HG03442 (cell line): Measurements from ENCODE around the gene SLCO4C1.
"Not testable (repeated sequence)": the region's sequence is repeated elsewhere in the genome, so short reads cannot be mapped to it uniquely, and the experiment has no call there.

Experiments used
- ATAC-seq: cut with Tn5 transposase; IDR thresholded peaks from one replicate; pipeline ENCODE4 v1.9.1; 2021; ENCODE audit warnings: mild to moderate bottlenecking, moderate library complexity; ENCODE audit not compliant: unreplicated experiment

Gene SLCO4C1, protein sequence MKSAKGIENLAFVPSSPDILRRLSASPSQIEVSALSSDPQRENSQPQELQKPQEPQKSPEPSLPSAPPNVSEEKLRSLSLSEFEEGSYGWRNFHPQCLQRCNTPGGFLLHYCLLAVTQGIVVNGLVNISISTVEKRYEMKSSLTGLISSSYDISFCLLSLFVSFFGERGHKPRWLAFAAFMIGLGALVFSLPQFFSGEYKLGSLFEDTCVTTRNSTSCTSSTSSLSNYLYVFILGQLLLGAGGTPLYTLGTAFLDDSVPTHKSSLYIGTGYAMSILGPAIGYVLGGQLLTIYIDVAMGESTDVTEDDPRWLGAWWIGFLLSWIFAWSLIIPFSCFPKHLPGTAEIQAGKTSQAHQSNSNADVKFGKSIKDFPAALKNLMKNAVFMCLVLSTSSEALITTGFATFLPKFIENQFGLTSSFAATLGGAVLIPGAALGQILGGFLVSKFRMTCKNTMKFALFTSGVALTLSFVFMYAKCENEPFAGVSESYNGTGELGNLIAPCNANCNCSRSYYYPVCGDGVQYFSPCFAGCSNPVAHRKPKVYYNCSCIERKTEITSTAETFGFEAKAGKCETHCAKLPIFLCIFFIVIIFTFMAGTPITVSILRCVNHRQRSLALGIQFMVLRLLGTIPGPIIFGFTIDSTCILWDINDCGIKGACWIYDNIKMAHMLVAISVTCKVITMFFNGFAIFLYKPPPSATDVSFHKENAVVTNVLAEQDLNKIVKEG

DNA sequence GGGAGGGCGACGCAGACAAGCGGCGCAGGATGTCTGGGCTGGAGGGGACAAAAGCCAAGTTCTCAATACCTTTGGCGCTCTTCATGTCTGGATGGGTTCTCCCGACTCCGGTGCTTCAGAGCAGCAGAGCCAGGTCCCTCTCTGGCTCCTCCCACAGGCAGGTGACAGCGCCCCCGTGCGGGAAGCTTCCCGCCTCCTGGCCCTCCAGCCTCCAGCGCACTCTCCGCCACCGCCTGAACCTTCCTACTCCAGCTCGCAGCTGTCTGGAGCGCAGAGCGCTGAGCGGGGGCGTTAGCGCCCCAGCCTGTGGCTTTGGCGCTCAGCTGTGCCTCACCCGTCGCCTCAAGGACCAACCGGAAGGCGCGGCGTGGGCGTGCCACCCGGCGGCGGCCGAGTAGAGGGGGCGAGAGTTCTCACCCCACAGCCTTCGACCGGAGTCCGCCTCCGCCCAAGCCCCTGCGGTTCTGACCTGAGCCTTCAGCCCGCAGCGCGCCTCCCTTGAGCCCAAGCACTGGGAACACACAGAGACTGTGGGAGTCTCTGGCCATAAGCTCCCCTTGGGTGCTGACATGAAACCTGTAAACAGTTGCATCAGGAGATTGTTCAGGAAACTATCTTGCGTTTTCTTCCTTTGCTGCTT is at the start of gene SLCO4C1:
TSS of gene SLCO4C1 (minus strand) at position 107 of the 640 bp plus-strand sequence. CDS start at position 85, 22 bp downstream.
- ATAC-seq: peak; percentile 98

DNA sequence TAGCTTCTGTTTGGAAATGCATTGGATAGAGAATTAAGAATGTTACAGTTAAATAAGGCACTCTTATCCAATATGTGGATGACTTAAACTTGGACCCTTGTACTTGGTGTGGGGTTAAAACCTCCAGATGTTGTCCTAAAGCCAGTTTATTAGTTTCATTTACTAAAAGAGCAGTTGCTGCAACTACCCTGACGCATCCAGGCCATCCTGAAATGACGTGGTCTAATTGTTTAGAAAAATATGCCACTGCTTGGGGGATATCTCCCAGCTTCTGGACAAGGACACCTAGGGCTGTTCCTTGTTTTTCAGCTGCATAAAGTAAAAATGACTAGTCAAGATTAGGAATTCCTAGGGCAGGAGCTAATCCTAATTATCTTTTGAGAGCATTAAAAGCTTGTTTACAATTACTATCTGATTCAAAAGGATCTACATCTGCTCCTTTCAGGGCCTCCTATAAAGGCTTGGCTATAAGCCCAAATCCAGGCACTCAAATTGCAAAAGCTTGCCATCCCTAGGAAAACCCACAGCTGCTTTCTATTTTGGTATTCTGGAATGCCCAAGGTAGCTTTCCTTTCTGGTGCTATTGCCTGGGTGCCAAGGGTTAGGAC is 45.7 kb upstream of the SLCO4C1 start:
- ATAC-seq: no peak

DNA sequence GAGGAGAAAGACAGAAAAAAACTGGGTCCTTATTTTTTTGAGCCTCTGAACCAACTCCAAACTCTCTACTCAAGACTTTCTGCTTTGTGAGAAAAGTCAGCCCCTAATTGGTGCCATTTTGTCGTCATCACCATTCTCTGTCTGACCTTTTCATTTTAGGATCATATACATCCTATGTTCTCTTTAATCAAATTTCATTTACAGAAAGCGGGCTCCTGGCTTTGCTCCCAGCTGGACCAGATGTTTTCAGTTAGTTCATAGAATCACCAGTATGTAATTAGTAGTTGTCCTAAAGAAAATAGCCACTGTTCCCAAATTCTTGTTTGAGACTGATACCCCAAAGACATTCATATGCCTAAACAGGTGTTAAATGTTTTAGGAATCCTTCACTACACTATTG is 28.6 kb upstream of the SLCO4C1 start:
- no peak for ATAC-seq

DNA sequence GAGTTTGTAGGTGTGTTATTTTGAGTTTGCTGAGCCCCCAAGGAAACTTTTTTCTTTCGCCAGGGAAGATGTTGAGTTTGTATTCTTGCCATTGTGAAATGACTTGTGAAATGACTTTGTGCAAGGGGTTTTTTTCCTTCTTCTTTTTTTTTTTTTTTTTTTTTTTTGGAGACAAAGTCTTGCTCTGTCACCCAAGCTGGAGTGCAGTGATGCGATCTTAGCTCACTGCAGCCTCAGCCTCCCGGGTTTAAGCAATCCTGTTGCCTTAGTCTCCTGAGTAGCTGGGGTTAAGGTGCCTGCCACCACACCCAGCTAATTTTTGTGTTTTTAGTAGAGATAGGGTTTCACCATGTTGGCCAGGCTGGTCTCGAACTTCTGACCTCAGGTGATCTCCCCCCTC is 22.7 kb upstream of the SLCO4C1 start:
- not testable (repeated sequence) for ATAC-seq

DNA sequence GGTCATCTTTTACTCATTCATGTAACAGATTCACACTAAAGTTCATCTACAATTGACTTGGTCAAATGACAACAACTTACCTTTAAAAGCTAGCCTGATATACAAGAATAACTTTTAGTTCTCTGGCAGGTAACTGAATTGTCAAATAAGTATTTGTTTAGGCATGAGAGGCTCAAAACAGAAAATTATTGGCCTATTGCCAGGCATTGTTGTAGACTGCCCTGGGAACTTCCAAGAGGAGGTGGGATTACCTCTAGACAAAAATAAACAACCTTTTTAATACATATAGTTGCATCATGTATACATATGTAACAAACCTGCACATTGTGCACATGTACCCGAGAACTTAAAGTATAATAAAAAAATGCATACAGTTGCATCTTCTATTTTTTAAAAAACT is 18.2 kb upstream of the SLCO4C1 start:
- no peak for ATAC-seq

DNA sequence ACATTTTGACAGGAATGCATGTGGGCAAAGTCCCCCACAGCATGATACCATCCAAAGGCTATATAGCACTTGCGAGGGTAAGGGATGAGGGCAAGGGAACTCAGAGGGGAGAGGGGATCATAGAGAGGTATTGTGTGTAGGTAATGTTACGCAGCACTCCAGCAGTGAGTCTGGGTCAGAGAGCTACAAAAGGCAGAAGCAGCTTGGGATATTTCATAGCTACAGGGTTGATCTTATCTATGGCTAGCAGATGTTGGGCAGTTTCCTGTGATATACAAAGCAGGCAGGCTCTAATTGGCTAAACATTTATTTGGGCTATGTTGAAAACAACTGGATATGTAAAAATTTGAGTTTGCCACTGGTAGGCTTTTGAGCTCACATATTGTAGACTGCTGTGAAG is 17.8 kb upstream of the SLCO4C1 start:
- no peak for ATAC-seq

DNA sequence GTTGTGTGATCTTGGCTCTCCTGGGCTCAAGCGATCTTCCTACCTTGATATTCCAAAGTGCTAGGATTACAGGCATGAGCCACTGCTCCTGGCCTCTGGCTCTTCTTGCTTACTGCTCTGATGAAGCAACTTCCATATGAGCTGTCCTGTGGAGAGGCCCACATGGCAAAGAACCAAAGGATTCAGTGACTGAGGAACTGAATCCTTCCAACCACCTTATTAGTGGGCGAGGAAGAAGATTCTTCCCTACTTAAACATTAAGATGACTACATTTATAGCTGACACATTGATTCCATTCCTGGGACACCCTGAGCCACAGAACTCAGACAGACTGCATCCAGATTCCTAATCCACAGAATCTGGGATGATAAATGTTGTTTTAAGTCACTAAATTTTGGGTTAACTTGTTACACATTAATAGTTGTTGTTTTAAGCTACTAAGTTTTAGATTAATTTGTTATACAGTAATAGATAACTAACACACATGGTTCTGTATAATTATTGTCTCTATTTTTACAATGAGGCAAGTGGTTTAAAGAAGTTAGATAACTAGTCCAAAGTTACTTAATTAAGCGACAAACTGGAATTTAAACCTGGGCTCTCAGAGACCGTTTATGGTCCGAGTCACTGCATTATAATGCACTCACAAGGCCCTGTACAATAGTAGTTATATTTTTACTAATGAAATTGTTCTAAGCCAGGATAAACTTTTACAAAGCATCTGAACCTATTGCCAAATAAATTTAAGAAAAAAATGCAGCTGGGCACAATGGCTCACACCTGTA is 16.7 kb upstream of the SLCO4C1 start:
- no peak for ATAC-seq

DNA sequence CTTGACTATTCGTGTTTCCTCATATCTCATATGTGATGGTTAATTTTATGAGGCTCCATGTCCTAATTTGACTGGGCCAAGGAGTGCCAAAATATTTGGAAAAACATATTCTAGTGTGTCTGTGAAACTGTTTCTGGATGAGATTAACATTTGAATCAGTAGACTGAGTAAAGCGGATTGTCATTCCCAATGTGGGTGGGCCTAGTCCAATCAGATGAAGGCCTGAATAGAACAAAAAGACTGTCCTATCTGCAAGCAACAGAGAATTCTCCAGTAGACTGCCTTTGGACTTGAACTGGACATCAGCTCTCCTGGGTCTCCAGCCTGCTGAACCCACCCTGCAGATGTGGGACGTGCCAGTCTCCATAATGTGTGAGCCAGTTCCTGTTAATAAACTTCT is 13.5 kb upstream of the SLCO4C1 start:
- ATAC-seq: no peak

DNA sequence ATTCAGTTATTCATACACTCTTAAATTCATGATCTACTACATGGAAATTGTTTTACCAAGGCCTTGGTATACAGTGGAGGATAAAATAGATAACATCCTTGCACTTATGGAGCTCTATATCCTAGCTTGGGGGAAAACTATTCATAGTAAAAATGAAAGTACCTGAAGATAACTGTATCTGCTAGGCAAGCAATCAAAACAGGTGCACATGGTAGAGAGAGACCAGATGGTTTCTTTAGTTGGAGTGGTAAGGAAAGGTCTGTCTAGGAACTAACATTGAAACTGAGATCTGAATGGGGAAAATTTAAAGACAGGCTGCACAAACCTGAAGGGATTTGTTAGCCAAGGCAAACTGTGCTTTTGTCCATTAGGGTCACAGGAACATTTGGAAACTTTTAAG is 11.1 kb upstream of the SLCO4C1 start:
- no peak for ATAC-seq

DNA sequence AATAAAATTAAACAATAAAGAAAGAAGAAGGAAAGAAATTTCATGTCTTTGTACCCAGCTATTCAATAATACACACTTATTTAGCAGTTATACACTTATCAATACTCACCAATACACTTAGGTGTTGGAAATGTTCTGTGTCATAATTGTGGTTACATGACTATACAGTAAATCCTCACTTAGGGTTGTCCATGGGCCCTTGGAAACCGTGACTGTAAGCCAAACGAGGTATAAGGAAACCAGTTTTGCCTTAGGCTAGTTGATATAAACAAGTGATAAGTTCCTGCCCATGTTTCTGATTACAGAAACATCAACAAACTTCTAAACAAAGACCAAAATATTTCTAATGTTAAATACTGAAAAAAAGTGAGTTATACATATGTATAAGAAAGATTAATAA is 10.0 kb upstream of the SLCO4C1 start:
- no peak for ATAC-seq

DNA sequence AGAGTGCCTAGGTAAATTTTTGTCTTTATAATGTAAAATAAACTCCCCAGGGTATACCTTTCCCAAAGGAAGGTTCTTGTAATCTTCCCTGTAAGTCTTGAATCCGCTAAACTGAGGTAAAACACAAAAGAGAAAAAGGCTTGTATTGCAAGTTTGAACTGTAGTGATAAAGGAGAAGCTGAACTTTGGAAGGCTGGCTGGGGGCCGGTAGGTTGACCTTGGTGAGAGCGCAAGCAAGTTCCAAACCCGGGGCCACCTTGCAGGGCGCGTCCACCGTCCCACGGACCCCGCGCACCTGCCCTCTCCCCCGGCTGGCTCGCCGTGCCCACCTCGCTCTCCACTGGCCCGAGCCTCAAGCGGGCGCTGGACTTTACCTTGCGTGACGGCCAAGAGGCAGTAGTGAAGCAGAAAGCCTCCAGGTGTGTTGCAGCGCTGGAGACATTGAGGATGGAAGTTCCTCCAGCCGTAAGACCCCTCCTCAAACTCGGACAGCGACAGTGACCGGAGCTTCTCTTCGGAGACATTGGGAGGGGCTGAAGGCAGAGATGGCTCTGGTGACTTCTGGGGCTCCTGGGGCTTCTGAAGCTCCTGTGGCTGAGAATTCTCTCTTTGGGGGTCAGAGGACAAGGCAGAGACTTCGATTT is 428 bp downstream of the SLCO4C1 start:
- ATAC-seq: no peak

DNA sequence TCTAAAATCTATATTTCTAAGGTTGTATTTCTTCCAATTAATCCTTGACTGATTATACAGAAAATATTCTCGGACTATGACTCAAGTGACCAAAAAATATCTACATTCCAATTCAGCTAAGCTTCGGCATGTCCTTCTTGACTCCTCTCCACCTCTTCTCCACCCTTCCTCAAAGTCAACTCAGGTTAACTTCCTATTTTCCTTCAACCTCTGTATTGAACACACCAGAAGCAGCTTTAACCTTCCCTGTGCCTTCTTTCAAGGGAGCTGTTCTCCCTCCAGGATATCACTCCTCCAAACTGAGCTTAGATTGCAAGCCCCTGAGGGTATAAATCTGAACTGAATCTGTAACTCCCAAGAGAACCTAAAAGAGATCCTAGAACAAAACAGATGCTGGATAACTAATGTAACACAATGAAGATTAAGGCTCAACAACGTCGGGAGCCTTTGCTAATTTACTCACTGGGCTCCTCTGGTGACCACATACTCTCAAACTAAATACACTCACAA is 1.1 kb downstream of the SLCO4C1 start:
- no peak for ATAC-seq

DNA sequence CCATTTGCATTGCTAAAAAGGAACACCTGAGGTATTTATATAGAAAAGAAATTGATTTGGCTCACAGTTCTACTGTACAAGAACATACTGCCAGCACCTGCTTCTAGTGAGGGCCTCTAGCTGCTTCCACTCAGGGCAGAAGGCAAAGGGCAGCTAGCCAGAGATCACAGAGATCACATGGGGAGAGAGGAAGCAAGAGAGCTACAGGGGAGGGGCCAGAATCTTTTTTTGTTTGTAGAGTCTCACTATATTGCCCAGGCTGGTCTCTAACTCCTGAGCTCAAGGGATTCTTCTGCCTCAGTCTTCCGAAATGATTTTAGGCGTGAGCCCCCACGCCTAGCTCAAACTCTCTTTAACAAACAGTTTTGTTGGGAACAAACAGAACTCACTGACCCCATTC is 6.1 kb downstream of the SLCO4C1 start:
- ATAC-seq: no peak

DNA sequence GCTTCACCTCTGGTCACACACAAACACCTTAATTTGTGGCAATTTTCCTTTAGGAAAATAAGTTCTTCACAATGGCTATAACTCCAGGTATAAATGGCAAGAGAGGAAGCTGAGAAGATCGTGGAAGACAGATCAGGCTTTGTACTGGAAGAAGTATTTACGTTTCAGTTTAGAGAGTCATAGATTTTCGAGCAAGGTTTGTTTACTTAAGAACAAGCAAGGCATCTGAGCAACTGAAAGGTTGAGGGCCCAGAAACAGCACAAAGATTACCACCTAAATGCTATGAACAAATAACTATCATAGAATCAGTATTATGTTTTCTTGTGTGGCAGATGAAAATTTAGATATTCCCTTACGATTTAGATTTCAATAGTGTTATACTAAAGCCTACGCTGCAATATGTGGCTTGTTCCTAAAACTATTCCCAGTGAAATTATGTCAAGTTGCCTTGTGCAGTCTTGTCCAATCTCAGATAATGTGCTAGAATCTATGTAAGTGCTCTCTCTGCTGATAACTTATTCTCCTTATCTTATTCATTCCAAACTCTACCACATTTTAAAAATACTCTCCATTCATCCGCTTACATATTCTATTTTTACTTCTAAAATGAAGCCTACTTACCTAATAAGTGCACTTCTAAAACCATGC is 6.7 kb downstream of the SLCO4C1 start:
- no peak for ATAC-seq

DNA sequence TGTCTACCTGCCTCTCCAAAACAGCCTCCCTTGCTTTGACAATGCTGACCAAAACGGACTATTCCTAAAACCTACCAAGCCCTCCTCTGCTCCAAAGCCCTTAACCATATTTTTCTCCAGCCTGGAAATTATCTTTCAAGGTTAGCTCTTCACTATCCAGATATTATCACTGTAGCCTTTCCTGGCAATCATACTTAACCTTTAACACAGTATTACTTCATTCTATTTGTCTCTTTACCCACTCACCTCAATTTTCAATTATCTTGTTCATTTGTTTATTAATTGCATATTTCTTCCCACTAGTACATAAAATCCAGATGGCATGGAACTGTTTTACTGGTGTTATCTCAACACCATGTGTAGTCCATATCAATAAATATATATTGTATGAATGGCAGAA is 7.5 kb downstream of the SLCO4C1 start:
- ATAC-seq: no peak

DNA sequence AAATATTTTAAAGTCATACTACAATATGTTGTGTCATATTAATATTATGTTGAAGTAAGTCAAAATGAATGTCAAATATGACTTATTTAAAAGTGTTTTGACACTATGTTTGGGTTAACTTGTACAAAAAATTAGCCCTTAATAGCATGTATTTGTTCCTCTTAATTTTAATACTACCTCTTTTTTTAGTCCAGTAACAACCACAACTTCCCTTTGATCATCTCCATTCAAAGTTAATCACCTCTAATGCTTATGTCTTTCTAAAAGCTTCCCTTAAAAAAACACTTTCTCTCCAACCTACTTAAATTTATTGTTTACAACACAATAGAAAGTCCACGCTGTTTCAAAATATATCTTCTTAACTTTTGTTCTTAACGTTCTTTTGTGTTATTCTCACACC is 9.6 kb downstream of the SLCO4C1 start:
- no peak for ATAC-seq

DNA sequence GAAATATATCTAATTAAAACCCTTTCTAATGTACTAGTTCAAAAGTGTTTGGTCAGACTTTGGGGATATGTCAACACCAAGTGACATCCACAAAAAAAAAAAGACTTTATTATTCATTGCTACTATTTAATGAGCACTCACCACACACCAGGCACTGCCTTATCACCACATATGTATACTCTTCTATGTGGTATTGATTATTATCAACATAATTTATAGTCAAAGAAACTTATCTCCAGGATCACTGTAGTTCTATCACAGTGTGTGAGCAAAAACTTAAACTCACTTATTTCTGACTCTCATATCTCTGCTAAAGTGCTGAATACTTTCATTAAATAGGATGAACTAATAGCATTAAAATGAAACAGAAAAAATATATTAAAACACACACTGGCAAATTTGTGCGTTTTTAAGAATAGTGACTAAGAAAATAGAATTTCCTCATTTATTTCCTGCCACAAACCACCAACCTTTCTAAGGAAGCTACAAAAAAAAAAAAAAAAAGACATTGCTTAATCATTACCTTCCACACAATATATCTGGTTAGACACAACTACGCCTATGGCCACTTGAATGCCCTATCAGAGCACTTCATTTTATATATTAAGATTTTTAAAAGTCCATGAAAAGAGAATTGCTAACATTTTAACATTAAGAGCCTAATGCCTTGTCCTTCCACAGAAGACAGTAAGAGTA is 12.8 kb downstream of the SLCO4C1 start:
- ATAC-seq: no peak

DNA sequence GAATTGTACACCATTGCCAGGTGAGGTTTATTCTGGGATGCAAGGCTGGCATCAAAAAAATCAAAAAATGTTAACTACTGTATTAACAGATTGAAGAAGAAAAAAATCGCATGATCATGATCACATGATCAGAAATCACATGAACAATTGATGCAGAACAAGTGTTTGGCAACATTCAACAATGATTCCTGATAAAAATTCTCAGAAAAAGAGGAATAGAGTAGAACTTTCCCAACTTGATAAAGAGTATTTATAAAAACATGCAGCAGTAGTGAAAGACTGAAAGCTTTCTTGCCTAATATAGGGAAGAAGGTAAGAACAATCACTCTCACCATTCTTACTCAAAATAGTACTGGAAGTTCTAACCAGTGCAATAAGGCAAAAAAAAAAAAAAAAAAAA is 16.4 kb downstream of the SLCO4C1 start:
- no peak for ATAC-seq

DNA sequence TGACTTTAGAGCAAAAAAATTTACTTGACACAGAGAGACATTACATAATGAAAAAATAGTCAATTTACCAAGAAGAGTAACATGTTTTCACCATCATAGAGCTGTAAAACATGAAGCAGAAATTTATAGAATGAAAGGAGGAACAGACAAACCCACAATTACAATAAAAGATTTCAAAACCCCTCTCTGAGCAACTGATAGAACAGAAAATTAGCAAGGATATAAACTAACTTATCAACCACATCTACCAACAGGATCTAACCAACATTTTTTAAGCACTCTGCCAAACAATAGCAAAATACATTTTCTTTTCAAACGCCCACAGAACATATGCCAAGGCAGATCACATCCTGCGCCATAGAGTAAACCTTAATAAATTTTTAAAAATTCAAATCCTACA is 17.9 kb downstream of the SLCO4C1 start:
- no peak for ATAC-seq
